ENCODE results near the gene CDH2. TPM values are rescaled to one million over a fixed set of nuclear protein-coding genes. Genes with fewer than 3 reads are reported as not detected.

The CDH2 gene
- total RNA-seq, 1 experiment from 2014 or later: 36.2 TPM

DNA sequence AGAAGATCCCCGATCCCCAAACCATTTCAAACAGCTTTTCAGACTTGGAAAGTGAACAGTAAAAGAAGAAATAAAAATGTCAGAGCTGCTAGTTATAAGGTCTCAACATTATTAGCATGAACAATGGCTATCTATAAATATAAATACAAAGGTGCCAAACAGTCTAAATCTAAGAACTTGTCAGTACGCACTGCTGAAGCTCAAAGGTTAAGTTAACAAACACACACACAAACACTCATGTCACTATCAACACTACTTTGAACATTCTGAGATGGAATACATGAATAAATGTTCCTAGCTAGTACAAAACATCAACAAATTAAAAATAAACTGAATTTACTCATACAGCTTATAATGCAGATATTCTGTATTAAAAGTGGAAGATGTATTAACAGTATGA lies 108.7 kb downstream of the CDH2 start:
- H2BK12ac ChIP-seq (ENCODE audit: insufficient read length, low read depth, low read length): no peak overlapping the region
- no peak overlapping the region for H2BK5ac ChIP-seq (ENCODE audit: insufficient read length, low read length)
- no peaks in the 10 kb centered on the region for H3K9me3 ChIP-seq (ENCODE audit: control insufficient read depth, low read depth, low read length)
- Mint-ChIP-seq H3K27ac (no peak overlapping the region), H3K9me3 (peaks cover 0 to 2% of the 10 kb centered on the region in 2 experiments; a peak in 2 of 5 replicates), H3K4me1 (peaks cover 20 to 34% of the 10 kb centered on the region in 2 experiments), H3K27me3 (ENCODE audit: low read depth) (no peaks in the 10 kb centered on the region), H3K4me3 (no peak overlapping the region), H3K36me3 (ENCODE audit: insufficient read depth in 1 of 3, low read depth in 3 of 3) (peaks cover 0 to 3% (median 0%) of the 10 kb centered on the region in 3 experiments; a peak in 1 of 7 replicates)
- no peaks in the 10 kb centered on the region for H3K23me2 ChIP-seq (ENCODE audit: insufficient read length, low read depth, low read length, poor library complexity, severe bottlenecking)
- H2BK120ac ChIP-seq (ENCODE audit: low read depth, low read length, poor library complexity, severe bottlenecking): no peak overlapping the region
- no peaks in the 10 kb centered on the region for H4K20me1 ChIP-seq (ENCODE audit: control insufficient read depth, insufficient read depth, insufficient read length)
- no peak overlapping the region for H3K23ac ChIP-seq (ENCODE audit: insufficient read length, low read depth, low read length)
- H2AFZ ChIP-seq (ENCODE audit: low read length): no peak overlapping the region
- no peak for DNase-seq
- no peak overlapping the region for H3K14ac ChIP-seq (ENCODE audit: insufficient read depth, low read length)
- no peak overlapping the region for H3K56ac ChIP-seq (ENCODE audit: insufficient read length, low read depth, low read length)
- H2BK20ac ChIP-seq (ENCODE audit: low read depth, low read length, poor library complexity, severe bottlenecking): peak overlapping the region; percentile 26
- H3K9ac ChIP-seq (ENCODE audit: extremely low read depth, insufficient read length, low read length): no peak overlapping the region
- H3K4me2 ChIP-seq (ENCODE audit: insufficient read depth, insufficient read length, low read length): no peak overlapping the region
- H4K91ac ChIP-seq (ENCODE audit: insufficient read length, low read depth, low read length): no peak overlapping the region
- peaks cover 2% of the 10 kb centered on the region; the same call in 1 of the 2 replicates for H3K79me2 ChIP-seq (ENCODE audit: insufficient read depth, low read length)
- no peak overlapping the region for H3T11ph ChIP-seq (ENCODE audit: low read length)
- H3K27me3 ChIP-seq (ENCODE audit: insufficient read depth, low read length): no peaks in the 10 kb centered on the region
- H2AK5ac ChIP-seq (ENCODE audit: insufficient read length, low read length): no peak overlapping the region
- no CpG with 5 or more reads among the region's 2 CpGs for WGBS (ENCODE audit: extremely low coverage, insufficient read length, low lambda C conversion rate)
- H3K79me1 ChIP-seq (ENCODE audit: insufficient read depth, low read depth, low read length, poor library complexity, severe bottlenecking): no peaks in the 10 kb centered on the region
- H3K4me1 ChIP-seq (ENCODE audit: insufficient read depth, low read length): peaks cover 3% of the 10 kb centered on the region; the same call in 1 of the 2 replicates
- H3K18ac ChIP-seq (ENCODE audit: insufficient read length, low read depth, low read length): no peak overlapping the region
- no peak overlapping the region for H3K4ac ChIP-seq (ENCODE audit: low read depth, low read length)
- H2BK15ac ChIP-seq (ENCODE audit: low read depth, low read length): no peak overlapping the region
- no peak for TF ChIP-seq CTCF (conservative IDR thresholded peaks at IDR 0.05)
- H4K5ac ChIP-seq (ENCODE audit: insufficient read length, low read depth, low read length): no peak overlapping the region
- no peak overlapping the region for H4K8ac ChIP-seq (replicated peaks; ENCODE audit: insufficient read length, low read depth, low read length)
- no peak overlapping the region for H3K27ac ChIP-seq (ENCODE audit: insufficient read length, low read depth, low read length)
